Measurements from ENCODE around the gene TRIO.

DNA sequence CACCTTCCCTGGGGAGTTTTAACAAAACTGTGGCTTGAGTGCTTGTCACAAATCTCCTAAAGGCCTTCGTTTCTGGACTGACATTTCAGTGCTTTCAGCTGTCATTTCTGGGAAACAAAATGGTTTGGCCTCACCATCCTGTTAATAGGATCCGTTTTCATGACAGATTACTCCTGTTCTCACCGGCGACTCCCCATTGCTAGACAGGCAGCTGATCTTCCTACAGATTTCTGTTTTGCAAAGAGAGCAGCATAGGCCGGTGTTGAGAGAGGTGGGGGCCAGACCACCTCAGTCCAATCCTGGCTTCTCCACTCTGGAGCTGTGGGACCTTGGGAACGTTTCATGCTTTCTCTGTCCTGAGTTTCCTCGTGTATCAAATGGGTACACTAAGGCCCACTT lies 363.0 kb downstream of the TRIO start:
- TF ChIP-seq CTCF (IDR thresholded peaks at IDR 0.05) (no peak), POLR2A (IDR thresholded peaks at IDR 0.05) (no peak)

All from upper lobe of left lung (tissue), 4 donors.